ENCODE measurements around the gene ZNF618.

Gene ZNF618

DNA sequence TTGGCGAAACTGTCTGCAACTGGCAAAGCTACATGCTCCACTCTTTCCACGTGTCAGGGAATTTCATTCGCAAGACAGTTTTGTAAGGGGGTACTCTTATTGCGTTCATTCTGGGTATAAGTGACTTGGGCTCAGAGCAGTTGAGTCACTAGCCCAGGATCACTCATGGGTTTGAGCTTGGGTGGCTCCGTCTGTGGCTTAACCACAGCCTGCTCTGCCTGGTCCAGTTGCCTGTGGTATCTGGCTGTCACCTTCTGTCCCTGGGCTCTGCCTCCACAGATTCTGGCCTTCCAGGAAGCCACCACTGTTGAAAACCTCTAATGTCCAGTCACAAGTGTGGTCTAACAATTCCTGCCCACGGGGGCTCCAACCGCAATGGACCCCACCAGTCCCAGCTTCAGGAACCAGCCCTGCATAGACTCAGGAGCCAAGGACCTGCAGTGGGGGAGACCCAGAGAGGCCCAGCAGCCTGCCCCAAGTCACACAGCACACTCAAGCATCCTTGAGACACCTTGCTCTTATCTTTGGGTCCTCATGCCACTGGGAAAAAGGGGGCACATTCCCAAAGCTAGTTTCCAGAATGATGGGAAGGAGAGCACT, 212.6 kb downstream of the ZNF618 start:
- DNase-seq: no peak

DNA sequence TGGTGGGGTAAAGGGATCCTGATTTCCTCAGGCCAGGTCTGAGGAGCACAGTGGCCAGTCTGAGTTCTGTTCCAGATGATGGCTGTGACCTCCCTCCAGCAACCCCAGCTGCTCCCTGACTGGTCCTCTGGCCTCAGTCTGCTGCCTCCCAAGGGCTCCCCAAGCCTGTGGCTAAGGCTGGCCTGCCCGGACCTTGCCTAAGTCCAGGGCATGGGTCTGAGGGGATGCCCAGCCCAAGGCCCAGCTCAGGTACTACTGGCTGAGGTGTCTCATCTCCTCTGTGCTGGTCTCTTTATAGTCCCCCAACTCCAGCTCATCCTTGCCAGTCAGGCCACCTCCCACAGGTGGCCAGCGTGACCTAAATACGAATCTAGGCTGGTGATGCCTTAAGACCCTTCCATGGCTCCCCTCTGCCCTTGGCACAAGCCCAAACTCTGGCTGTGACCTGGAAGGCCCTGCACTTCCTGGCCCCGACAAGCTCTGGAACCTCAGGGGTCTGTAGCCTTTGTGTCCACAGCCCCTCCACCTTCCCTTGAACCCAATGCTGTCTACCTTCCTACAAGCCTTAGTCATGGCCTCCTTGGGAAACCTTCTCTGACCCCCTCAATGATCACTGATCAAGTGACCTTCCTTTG, 213.2 kb downstream of the ZNF618 start:
- DNase-seq: no peak

DNA sequence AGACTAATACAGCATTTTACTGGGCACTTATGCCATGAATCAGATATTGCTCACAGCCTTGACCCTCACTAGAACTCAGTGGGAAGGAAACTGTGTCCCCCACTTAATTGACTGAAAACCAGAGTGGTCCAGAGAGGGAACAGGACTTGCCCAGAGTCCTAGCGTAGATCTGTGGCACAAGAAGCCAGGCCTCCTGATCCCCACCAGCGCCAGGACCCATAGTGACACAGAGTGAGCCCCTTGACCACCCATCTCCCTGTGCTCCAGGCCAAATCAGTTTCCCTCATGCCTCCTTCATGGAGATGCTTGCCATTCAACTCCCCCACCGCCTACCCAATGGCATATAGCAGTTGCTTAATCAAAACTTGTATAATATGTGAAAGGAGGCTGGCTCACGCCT, 214.7 kb downstream of the ZNF618 start:
- no peak for DNase-seq

DNA sequence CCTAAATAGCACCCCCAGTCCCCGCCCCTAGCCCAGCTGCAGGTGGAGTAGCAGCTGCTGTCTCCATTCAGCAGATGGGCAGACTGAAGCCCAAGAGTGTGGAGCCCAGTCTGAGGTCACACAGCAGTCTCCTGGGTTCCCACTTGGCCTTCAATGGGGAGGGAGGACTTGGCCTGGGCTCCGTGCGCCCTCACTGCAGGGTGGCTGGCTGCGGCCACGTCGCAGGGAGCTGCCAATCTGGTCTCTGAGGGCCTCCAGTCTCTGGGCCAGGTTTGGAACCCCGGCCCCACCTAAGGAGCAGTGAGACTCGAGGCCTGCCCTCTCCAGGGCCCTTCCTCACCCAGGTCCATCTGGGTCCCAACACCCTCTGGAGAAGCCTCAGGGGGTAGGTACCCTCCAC, 215.6 kb downstream of the ZNF618 start:
- no peak for DNase-seq

DNA sequence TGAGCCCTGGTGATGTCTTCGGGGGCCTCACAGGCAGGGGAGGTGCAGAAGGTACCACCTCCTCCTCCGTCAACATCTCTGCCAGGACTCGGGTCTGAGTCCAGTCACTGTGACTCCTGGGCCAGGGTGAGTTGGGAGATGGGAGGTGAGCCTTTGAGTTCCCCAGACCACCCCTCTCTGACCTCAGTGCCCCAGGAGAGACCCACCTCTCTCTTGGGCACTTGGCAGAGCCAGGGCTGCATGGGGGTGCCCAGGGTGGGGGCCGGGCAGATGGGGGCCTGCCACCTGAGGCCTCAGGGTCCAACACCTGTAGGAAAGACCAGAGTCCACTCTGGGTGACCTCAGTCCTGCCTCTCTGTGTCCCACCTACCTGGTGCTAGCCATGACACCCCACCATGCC, 216.2 kb downstream of the ZNF618 start:
- DNase-seq: no peak

DNA sequence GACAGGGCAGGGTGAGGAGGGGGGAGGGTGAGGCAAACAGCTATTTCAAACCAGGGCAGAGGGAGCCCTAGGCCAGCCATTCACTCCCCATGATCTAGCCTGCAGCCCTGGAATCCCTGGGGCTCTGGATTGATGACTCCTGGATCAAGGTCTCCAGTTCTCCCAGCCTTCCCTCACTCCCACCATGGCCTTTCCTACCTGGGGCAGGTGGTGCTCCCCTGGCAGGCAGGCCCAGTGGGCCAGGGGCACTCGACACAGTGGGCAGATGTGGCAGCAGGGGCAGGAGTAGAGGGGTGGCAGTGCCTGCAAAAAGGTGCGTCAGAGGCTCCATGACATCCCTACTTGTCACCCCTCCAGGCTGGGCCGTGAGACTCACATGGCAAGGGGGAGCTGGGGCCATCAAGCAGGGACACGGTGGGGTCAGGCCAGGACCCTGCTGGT, 216.9 kb downstream of the ZNF618 start:
- DNase-seq: no peak

DNA sequence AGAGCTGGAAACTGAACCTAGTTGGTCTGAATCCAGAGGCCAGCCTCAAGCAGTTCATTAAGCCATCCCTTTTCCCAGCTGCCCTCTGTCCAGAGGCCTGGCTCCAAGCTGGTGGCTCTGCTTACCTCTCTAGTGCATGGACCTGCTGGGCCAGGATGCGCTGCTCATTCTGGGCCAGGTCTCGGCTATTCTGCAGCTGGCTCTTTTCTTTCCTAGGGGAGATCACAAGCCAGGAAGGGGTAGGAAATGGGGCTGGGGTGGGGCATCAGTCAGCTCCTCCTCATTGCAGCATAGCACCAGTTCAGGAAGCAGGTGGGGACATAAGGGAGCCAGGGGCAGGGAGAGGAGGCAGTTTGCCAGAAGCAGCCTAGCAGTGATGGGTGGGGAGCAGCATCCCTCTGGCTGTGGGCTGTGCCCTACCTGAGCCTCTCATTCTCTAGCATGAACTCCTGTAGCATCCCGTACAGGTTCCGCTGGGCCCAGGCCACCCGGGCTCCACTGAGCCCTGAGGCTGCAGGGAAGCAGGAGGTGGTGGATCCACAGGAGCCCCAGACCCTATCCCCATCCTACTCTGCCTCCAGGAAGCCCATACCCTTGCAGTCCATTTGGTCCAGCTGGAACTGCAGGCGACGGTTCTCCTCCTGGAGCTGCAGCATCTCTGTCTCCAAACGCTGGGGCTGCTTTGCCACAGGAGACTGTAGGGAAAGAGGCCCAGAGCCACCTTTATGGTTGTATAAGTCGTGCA, 217.8 kb downstream of the ZNF618 start:
- DNase-seq: no peak

DNA sequence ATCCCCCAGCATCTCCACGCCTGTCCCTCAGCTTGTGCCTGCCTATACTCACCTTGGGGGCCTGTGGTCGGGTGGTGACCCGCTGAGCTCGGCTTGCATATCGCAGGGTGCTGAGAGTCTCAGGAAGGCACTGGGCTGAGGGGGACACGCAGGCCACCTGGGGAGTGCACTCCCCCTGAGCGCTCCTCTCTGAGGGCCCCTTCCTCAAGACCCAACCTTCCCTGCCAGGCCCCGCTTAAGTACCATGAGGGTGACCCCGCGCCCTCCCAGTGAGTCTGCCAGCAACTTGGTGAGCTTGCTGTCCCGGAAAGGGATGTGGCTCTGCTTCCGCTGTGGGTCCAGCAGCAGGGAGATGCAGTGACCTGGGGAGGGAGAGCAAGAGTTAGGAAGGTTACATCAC, 218.9 kb downstream of the ZNF618 start:
- DNase-seq: no peak

DNA sequence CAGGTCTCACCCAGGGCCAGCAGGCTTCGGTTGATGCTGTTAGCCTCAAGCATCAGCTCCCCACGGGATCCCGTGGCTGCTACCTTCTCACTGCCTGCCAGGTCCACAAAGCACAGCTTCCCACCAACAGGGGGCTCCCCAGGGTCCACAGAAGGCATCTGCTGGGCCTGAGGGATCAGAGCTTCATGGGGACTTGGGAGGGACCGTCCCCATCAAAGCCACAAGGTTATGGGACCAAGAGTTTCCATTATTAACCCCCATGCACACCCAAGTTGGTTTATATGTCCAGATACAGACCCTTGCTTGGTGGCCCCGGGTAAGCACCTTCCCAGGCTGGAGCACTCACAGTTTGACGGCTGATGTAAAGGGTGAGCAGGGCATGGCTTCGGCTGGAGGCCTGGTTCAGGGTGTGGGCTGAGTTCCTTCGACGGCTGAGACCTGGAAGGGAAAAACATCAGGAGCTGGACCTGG, 220.0 kb downstream of the ZNF618 start:
- DNase-seq: no peak

DNA sequence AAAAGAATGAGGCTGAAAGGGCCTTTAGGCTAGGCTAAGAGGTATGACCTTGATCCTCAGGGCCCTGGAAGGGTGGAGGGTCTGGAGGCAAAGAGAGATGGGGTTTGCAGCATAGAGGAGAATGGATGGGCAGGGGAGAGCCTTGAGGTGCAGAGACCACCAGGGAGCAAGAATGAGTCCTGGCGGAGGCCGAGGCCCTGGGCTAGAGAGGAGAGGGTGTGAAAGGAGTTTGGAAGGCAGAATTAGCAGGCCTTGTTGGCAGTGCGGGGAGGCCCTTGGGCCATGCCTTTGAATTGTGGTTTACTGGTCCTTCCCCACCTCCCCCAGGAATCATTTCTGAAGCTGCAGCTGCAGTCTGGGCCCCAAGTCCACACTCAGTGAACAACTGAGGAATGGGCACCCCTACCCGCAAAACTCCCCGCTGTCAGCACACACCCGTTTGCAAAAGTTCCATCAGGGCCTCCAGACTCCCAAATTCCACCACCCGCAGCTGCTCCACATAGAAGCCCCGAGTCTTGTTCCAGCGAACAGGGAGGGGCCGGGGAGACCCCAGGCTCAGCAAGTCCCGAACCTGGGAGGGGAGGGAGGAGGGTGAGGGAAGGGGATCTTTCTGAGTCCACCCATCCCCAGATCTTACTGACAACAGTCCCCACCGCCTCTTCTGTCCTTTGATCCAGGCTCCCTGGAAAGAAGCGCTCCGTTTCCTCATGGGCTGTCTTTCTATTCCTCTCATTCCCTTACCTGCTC, 220.9 kb downstream of the ZNF618 start:
- DNase-seq: no peak

DNA sequence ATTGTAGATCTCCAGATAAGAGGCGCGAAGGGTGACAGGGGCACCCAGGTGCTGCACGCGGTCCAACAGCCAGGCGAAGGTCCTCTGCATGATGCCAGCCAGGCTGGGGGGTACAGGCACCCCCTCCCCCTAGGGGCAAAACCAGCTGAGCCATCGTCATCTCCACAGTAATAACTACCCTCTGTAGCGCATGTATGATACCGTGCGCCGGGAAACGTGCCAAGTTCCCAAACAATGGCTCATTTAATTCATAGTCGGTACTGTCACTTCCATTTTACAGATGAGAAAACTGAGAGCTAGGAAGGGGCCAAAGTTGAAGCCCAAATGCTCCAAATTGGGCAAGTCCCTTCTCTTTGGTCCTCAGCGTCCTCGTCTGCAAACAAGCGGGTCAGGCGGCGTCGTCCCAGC, 221.5 kb downstream of the ZNF618 start:
- DNase-seq: no peak

DNA sequence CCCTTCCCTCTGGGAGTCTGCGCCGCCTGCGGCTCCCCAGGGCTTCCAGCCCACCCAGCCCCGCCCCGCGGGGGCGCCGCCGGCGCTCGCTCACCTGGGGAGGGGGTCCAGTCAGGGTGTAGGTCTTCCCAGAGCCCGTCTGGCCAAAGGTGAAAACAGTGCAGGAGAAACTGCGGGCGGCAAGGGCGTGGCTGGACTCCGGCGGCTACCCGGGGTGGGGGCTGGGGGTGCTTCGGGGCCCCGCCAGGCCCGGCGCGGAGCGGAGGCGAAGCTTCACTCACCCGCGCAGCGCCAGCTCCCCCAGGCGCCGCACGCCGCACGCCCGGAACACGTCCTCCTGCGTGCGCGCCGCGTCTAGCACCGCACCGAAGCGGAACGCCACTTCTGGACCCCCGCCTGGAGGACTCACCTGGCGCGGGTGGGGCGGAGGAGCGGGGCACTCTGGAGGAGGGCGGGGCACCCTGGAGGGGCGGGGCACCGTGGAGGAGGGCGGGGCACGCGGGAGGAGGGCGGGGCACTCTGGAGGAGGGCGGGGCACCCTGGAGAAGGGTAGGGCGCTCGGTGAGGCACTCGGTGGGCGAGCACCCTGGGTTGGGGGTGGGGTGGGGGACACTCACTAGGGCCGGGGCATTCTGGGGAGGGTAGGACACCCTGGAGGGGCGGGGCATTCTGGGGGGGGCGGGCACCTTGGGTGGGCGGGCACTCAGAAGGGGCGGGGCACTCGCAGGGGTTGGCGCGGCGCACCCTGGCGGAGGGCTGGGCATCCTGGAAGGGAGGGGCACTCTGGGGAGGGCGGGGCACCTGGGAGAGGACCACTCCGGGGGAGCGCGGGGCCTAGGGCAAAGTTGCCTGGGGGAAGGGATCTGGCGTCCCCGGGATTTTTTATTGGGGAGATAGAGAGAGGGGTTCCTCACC, 222.2 kb downstream of the ZNF618 start:
- no peak for DNase-seq

DNA sequence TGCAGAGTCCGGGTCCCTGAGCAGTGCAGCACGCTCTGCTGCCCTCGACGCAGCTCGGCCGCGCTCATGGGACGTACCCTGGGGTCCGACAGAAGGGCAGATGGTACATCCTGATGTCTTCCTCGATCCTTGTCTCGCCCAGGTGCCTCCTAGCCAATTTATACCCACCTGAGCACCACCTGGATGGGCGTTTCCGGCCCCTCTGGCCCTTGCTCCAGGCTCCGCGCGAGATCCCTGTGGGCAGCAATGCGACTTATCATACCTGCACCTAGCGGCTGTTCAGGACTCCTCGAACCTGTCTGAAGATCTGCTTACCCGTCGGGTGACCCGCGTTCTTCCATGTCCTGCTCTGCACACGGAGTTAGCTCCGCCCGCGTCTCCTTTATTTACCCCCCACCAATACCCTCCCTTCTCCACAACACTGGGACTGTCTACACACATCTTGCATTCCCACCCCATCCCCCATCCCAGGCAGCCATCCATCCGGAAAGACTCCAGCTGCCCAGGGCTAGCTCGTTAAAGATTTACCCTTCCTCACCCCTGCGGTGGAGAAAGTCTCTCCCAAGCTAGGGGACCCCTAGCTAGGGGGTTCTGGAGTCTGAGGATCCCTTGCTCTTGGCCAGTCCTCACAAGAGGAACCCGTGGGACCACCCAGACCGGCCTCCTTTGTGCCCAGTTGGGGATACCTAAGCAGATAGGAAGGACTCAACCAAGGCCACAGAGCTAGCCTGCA, 223.0 kb downstream of the ZNF618 start, which contains the start of gene KIF12:
Gene KIF12, minus strand, starts transcription at position 357 of the 733 bp plus-strand sequence. Its CDS starts 16 bp downstream, at position 341.
- DNase-seq: no peak

DNA sequence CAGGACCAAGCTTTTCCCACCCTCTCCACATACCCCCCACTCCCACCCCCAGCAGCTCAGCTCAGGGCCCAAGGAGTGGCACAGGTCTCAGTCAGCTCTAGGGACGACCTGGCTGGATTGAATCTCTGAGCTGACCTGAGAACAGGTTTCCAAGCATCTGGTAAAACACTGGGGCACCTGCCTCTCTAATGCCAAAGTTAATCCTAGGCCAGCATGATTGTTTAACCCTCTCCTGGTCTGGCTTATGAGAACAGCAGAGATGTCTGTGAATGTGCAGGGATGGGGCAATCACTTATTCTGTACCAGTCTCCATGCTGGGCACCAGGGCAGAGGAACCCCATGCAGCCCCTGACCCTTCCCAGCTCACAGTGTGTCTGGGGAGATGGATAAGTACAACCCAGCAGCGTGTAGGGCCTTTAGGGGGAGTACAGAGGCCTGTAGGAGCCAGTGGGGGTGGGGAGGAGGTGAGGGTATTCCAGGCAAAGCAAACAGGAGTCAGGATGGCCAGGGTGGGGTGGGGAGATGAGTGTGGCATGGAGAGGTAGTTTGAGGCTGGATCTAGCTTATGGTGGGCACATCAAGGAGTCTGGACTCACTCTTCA, 223.7 kb downstream of the ZNF618 start:
- no peak for DNase-seq

DNA sequence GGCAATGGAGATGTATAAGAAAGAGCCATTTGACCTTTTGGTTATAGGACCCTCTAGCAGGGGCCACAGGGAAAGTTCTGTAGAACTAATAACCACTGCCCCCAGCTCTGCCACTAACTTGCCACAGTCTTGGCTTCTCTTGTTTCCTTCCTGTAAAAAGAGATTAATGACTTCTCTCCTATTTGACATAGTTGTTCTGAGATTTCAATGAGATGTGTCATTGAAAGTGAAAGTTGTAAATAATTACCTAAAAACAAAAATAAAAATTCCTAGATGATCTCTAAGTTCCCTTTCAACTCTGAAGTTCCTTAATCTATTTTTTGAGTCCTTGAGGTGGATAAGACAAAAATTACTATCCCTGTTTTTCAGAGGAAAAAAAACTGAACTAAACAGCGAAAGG, 224.4 kb downstream of the ZNF618 start:
- no peak for DNase-seq

DNA sequence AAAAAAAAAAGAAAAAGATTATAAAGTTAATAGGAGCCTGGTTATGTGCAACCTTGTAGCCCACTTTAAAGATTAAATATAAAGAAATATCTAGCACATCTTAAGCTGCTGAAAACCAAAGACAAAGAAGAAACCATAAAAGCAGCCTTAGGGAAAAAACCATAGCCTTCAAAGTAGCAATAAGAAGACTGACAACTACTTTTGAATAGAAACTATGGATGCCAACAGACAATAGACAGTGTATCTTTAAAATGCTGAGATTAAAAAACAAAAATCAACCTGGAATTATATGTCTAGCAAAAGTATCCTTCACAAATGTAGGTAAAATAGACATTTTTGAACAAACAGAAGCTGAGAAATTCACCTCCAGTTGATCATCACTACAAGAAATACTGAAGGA, 226.4 kb downstream of the ZNF618 start:
- no peak for DNase-seq

DNA sequence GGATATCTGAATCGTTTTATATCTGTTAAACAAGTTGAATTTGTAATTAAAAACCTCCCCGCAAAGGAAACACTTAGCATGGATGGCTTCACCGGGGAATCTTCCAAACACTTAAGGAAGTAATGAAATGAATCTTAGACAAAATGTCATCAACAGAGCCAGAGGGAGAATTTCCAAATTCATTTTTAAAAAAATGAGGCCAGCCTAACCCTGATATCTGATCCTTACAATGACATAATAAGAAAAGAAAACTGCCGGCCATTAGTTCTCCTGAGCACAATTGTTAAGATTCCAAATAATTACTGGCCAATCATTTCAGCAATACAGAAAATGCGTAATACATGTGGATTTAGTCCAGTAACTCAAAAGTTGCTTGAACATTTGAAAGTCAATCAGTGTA, 229.1 kb downstream of the ZNF618 start:
- DNase-seq: no peak
